Hematopoietic multipotent progenitor cell (in vitro differentiated cells): ENCODE measurements around the gene OAS3. TPM values are rescaled to one million over a fixed set of nuclear protein-coding genes. Genes with fewer than 3 reads are reported as not detected.

ENCODE experiments used
- DNase-seq, 3 donors: peaks; one replicate each; pipeline ENCODE4 v3.0.0-alpha.2; 2011 to 2015; ENCODE audit warnings: low read depth in 2 of 3, low spot score in 2 of 3
- total RNA-seq: library from RNA; depleted of rRNA; stranded (reverse); fragments of >200 nt; gene quantifications from one replicate; pipeline ENCODE4 v1.2.3, GENCODE V29; 2012

Gene OAS3
- total RNA-seq, 1 donor = 31.2 TPM

DNA sequence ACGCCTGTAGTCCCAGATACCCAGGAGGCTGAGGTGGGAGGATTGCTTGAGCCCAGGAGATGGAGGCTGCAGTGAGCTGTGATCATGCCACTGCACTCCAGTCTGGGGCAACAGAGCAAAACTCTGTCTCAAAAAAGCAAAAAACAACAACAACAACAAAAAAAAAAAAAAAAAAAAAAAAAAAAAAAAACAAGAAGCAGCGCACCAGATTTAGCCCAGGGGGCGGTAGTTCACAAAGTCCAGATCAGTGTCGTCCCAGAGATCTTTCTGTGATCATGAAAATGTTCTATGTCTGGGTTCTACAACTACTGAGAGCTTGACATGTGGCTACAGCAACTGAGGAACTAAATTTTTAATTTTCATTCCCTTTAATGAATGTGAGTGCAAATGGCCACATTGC is 67.5 kb downstream of the OAS3 start:
- peak in 1 of 3 donors; percentile 32 for DNase-seq

DNA sequence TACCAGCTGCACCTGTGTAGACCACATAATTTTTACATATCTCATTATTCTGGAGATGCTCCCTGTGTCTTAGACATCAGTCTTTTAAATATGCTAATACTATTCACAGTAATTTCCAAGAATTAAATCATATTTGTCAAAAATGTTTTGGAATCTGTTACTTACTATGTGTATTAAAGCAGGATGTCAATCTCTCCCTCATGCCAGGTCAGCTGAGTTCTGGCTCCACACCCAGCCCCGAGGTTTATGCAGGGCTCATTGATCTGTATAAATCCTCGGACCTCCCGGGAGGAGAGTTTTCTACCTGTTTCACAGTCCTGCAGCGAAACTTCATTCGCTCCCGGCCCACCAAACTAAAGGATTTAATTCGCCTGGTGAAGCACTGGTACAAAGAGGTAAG is 67.9 kb downstream of the OAS3 start:
- DNase-seq = no peak

DNA sequence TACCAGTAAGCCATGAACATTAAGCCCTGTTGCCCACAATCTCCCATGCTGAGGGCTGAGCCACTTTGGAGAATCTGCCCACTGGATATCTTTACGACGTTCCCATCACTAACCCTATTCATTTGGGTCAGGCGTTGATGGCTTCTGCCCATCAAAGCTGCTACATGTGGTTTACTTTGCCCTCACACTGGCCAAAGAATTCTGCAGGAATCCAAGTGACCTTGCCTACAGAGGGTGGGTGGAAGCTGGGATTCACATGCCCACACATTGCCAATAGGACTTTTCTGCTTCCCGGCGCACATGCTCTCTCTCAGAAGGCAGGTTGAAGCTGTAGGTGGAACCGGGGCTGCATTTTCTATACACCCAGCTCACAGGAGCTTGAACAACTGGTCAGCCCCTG is 68.4 kb downstream of the OAS3 start:
- DNase-seq = no peak

DNA sequence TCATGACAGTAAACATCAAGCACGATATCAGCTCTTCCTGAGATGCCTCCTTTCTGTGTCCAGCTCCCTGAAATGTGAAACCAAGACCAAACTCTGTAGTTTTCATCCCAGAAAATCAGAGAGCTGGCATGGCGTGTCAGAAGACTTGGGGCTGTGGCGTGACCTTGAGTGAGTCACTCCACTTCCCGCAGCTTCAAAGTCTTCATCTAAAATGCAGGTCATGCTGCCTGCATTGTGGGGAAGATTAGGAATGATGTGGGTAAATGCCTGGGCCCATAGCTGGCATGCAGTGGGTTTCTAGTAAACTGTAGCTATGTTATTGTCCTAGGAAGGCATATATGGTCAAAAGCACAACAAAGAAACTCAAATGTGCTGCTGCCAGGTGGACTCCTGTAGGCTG is 68.9 kb downstream of the OAS3 start:
- DNase-seq = no peak

DNA sequence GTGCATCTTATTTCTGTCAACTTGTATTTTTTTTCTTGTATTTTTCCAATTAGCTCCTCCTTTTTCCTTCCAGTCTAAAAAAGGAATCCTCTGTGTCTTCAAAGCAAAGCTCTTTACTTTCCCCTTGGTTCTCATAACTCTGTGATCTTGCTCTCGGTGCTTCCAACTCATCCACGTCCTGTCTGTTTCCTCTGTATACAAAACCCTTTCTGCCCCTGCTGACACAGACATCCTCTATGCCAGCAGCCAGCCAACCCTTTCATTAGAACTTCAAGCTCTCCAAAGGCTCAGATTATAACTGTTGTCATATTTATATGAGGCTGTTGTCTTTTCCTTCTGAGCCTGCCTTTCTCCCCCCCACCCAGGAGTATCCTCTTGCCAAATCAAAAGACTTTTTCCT is 72.4 kb downstream of the OAS3 start:
- no peak for DNase-seq

DNA sequence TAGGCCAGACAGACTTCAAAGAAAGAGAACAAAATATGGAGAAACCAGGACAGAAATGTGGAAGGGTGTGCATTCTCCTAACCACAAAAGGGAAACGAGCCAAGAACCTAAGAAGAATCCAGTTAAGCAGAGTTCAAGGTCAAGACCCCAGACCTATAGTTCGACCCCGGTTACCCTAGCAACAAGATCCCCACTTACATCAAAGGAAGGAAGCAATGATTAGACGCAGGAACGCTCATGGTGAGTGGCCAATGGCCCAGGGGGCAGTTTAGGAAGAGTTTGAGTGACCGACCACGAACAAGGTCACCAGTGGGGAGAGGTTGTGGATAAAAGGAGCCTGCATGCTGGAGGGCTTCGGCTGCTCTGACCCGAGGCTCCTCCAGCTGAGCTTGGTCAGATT is 76.3 kb downstream of the OAS3 start:
- DNase-seq = no peak

DNA sequence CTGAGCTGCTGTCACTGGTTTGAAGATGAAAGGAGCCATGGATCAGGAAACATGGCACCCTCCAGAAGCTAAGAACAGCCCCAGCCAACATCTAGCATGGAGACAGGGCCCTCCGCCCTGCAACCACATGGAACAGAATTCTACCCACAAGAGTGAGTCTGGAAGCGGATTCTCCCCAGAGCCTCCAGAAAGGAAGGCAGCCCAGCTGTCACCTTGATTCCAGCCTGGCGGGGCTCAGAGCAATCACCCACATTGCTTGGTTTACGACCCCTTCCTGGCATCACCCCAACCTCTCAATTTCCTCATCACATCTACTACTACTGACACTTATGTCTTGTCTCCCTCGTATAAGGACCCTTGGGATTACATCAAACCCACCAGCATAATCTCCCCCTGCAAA is 78.5 kb downstream of the OAS3 start:
- no peak for DNase-seq

DNA sequence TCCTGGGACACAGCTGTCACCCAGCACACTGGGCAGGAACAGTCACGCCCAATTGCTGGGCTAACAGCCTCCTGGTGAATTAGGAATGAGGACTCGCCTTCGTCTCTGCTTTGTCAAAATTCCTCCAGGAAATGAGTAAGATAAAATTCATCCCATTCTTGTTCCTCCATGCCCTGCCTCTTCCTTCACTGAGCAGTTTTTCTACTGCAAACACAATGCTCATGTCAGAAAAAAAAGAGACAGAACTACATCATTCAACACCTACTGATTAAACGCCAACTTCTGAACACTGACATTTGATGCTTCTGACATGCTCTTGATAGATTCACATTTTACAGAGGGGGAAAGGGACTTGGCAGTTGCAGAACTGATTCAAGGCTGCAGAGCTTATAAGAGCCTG is 80.8 kb downstream of the OAS3 start:
- no peak for DNase-seq

DNA sequence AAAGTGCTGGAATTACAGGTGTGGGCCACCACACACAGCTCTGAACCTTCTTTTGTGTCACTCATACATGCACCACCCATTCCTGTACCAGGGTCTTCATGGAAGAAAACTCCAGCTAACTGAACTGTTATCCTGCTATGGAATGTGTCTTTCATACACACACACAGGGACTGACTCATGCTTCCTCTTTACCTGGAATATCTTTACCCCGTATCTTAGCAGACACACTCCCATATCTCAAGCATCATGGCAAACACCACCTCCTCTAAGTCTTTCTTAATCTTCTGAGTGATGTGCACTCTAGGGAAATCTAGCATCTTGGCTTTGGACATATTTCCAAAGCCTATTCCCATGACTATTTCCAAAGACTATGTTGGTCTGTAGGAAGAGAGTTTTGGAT is 83.2 kb downstream of the OAS3 start:
- DNase-seq = no peak

Other genes with a start within 250 kb of the OAS3 start
- gene RPH3A, start 146.7 kb upstream of the OAS3 start, total RNA-seq = 0.27 TPM
- gene OAS1, start 31.5 kb upstream of the OAS3 start, total RNA-seq = 24.5 TPM
- 34.7 TPM for gene OAS2, start 40.0 kb downstream of the OAS3 start, total RNA-seq
- gene DTX1, start 118.3 kb downstream of the OAS3 start, total RNA-seq = 1.1 TPM
- 0.27 TPM for gene RASAL1, start 197.3 kb downstream of the OAS3 start, total RNA-seq
- gene CFAP73, start 211.2 kb downstream of the OAS3 start, total RNA-seq = not detected
- 57.4 TPM for gene DDX54, start 247.0 kb downstream of the OAS3 start, total RNA-seq
- gene RITA1, start 247.2 kb downstream of the OAS3 start, total RNA-seq = 28.3 TPM